D721Med (cell line): Measurements from ENCODE around the gene CLDN6.
A peak's percentile ranks its signal among the peaks of the same experiment; 100 is the strongest.

ENCODE experiments used
- DNase-seq: peaks from one replicate; pipeline ENCODE4 v3.0.0; 2011; ENCODE audit warnings: low spot score; ENCODE audit not compliant: insufficient read length
- FAIRE-seq: peaks from 2 replicates; lab custom pipeline; 2011; peaks lifted over from hg19 to GRCh38; lab: Jason Lieb, UNC
- TF ChIP-seq, protein P1 (sequence below): IDR thresholded peaks from 2 replicates; pipeline ENCODE4 v1.5.1; 2012; ENCODE audit warnings: mild to moderate bottlenecking, control low read depth; ENCODE audit not compliant: insufficient read depth; ENCODE audit errors: missing control alignments

The CLDN6 gene

DNA sequence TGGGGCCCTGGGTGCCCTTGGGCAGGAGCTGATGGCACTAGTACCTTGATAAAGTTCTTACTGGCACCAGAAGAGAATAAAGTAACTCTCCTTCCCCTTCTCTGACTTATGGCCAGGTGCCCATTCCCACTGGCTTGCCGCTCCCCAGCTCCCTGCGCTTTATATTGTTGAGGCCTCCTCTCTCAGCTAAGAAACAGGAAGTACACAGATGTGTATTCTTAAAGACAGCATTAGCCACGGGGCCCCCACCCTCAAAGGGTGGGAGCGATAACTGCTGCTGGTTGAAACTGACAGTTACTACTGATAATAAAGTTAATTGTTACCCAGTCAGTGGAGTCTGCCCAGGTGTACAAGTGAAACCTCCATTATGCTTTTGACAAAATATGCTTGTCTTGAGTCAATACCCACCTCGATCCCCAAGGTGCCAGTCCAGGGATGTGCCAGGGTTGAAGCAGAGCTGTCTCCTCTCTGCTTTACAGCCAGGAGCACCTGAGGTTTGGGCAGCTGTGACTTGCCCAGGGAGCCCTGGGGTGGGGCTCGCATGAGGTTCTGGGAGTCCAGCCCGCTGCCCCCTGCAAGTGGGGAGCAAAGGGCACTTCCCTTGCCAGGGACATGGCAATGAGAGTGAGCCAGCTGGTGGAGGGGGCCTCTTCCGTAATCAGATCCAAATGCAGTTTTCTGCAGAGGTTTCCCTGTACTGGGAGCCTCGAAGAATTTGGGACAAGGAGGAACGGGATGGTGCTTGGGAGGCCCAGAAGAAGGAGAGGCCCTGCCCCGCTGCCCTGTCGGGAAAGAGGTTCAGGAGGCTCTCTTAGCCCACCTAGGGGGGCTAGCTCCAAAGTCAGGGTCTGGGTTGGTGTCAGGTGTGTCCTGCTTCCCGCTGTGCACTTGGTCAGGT lies 10.7 kb downstream of the CLDN6 start:
- TF ChIP-seq, protein P1, sequence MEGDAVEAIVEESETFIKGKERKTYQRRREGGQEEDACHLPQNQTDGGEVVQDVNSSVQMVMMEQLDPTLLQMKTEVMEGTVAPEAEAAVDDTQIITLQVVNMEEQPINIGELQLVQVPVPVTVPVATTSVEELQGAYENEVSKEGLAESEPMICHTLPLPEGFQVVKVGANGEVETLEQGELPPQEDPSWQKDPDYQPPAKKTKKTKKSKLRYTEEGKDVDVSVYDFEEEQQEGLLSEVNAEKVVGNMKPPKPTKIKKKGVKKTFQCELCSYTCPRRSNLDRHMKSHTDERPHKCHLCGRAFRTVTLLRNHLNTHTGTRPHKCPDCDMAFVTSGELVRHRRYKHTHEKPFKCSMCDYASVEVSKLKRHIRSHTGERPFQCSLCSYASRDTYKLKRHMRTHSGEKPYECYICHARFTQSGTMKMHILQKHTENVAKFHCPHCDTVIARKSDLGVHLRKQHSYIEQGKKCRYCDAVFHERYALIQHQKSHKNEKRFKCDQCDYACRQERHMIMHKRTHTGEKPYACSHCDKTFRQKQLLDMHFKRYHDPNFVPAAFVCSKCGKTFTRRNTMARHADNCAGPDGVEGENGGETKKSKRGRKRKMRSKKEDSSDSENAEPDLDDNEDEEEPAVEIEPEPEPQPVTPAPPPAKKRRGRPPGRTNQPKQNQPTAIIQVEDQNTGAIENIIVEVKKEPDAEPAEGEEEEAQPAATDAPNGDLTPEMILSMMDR, result no peak
- no peak for DNase-seq
- FAIRE-seq, result no peak

DNA sequence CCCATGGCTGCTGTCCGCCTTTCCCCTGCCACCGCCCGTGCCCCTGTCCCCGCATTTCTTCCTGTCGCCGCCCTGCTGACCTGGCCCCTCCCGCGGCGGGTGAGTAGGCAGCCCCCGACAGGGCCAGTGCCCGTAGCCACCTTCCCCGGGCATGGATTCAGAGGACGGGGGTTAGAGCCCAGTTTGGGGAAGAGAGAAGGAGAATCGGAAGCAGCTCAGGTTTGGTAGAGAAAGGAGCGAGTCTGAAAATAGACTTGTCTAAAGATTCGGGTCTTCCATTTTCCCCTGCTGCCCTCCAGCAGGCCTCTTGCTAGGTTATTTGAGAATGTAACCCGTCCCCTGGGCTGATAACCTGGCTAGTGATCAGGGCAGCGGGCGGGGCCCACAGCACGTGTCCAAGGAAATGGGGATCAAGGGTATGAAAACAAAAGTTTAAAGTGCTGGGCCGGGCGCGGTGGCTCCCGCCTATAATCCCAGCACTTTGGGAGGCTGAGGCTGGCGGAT lies 13.2 kb downstream of the CLDN6 start:
- no peak for FAIRE-seq
- DNase-seq, result no peak
- TF ChIP-seq, protein P1, result no peak

DNA sequence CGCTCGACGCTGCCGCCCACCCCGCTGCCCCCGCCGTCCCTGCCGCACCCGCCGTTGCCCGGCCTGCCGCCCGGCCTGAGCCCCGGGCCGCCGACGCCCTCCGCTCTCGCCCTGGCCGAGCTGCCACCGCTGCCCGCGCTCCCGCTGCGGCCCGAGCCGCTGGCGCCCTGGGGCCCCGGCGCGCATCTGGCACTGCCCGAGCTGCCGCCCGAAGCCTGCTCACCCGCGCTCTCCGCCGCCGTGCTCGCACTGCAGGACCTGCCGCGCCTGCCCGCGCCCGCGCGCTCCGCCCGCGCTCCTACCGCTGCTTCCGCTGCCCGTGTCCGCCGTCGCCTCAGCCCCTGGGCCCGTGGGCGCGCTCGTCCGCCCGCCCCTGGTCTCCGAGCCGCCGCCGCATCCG lies 13.7 kb downstream of the CLDN6 start:
- no peak for FAIRE-seq
- TF ChIP-seq, protein P1, result no peak
- no peak for DNase-seq

DNA sequence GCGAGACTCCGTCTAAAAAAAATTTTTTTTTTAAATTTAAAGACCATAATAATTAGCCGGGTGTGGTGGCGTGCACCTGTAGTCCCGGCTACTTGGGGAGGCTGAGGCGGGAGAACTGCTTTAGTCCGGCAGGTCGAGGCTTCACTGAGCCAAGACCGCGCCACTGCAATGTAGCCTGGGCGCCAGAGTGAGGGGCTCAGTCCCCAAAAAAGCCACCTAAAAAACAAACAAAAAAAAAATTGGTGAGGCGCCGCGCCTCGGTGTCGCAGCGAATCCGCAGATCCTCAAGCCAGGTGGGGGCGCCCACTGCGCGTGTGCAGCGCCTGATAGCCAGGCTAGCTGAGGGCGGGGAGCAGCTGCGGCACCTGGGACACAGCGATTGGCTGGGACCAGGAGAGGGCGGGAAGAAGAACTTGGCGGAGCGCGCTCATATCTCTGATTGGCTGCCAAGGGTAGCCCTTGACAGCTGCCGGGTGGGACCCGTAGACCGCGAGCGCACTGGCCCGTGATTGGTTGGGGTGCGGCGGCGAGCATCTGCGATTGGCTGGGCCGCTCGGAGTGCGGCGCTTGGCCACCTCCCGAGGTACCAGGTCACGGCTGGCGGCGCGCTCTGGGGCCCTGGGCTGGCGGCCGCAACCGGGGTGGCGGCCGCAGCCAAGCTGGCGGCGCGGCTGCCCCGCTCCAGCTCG lies 14.3 kb downstream of the CLDN6 start:
- FAIRE-seq (no peak), DNase-seq (peak; percentile 94)
- TF ChIP-seq, protein P1, result peak; percentile 61

DNA sequence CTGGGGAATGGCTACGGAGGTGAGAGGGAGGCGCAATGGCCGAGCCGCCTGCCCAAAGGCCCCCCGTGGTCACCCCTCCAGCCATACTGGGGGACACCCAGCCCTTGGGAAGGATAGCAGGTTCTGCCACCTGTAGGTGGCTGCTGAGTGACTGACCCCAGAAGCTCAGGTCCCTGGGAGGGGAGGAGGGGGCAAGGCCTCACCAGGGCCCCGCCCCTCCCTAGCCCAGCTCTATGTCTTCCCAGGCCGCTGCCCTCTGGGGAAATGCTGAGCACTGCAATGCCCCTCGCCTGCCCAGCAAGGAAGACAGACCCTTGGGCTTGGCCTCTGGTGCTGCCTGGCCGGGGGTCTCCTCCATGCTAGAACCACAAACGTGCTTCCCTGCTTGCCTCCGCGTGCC lies 16.7 kb downstream of the CLDN6 start:
- TF ChIP-seq, protein P1, result no peak
- DNase-seq (no peak), FAIRE-seq (no peak)

DNA sequence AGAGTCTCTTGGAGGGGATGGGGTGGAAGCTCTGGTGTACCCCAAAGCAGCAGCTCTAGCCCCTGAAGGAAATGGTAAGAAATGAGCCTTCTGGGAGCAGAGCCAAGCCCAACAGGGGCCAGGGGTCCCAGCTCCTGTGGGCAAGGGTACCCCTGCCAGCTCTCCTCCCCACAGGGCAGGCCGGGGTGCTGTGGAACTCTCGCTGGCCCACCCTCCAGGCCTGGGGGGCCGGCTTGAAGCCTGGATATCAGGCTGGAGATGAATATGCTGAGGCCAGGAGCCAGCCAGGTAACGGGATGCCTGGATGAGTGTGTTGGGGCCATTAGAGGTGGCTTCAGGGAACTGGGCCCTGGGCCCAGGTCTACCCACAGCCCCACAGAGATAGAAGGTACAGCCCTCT lies 17.4 kb downstream of the CLDN6 start:
- FAIRE-seq, result no peak
- no peak for DNase-seq
- TF ChIP-seq, protein P1, result no peak
